GM06990 (cell line): Measurements from ENCODE around the gene NDUFB7.
A peak's percentile ranks its signal among the peaks of the same experiment; 100 is the strongest.

Experiments
- DNase-seq: peaks from one replicate; pipeline ENCODE4 v3.0.0-alpha.2; 2011; ENCODE audit not compliant: insufficient read length; ENCODE audit errors: extremely low read depth
- H3K27me3 ChIP-seq: replicated peaks from 2 replicates; pipeline ENCODE4 v1.6.0; 2011; ENCODE audit warnings: low read length; ENCODE audit not compliant: control insufficient read depth, insufficient read depth
- H3K36me3 ChIP-seq: 2 replicates; pipeline ENCODE4 v1.5.1; 2011; ENCODE audit warnings: low read length; ENCODE audit not compliant: control insufficient read depth, insufficient read depth
- H3K4me3 ChIP-seq: replicated peaks from 2 replicates; pipeline ENCODE4 v1.5.1; 2011; ENCODE audit warnings: low read depth, mild to moderate bottlenecking, control low read depth, low read length
- TF ChIP-seq, protein P1 (sequence below): IDR thresholded peaks from 2 replicates; pipeline ENCODE4 v1.5.1; 2011; ENCODE audit warnings: low read length, control low read depth, mild to moderate bottlenecking, inconsistent platforms; ENCODE audit not compliant: insufficient read depth, poor library complexity, severe bottlenecking

Gene NDUFB7

DNA sequence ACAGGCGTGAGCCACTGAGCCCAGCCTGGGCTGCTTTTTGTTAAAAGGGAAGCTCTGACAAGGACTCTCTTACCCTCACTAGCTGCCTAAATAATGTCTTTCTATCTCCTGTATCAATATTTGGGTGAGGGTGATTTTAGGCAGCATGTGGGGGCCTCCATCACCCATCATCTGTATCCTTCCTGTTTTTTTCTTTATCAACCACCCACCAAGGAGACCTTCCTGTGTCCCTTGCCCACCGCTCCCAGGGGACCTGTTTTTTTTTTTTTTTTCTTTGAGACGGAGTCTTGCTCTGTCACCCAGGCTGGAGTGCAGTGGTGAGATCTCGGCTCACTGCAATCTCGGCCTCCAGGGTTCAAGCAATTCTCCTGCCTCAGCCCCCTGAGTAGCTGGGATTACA lies 5.4 kb upstream of the NDUFB7 start:
- Histone ChIP-seq H3K27me3 (no peaks in the 10 kb centered on the region), H3K36me3 (no peaks in the 10 kb centered on the region), H3K4me3 (no peak overlapping the region)
- TF ChIP-seq, protein P1, sequence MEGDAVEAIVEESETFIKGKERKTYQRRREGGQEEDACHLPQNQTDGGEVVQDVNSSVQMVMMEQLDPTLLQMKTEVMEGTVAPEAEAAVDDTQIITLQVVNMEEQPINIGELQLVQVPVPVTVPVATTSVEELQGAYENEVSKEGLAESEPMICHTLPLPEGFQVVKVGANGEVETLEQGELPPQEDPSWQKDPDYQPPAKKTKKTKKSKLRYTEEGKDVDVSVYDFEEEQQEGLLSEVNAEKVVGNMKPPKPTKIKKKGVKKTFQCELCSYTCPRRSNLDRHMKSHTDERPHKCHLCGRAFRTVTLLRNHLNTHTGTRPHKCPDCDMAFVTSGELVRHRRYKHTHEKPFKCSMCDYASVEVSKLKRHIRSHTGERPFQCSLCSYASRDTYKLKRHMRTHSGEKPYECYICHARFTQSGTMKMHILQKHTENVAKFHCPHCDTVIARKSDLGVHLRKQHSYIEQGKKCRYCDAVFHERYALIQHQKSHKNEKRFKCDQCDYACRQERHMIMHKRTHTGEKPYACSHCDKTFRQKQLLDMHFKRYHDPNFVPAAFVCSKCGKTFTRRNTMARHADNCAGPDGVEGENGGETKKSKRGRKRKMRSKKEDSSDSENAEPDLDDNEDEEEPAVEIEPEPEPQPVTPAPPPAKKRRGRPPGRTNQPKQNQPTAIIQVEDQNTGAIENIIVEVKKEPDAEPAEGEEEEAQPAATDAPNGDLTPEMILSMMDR, result no peak
- no peak for DNase-seq

DNA sequence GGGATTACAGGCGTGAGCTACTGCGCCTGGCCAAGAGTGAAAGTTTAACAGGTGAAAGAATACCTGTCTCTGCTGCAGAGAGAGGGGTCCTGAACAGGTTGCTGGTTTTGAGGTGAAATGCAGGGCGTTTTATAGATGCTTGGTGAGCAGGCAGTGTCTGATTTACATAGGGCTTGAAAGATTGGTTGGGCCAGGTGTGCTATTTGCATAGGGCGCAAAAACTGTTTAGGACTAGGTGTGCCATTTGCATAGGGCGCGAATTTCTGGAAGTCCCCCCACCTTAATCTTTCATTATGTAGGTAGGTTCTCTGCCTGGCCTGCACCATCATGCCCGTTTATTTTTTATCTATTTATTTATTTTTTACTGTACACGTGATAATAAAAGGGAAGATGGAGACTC lies 4.5 kb upstream of the NDUFB7 start:
- Histone ChIP-seq H3K27me3 (no peaks in the 10 kb centered on the region), H3K36me3 (no peaks in the 10 kb centered on the region), H3K4me3 (no peak overlapping the region)
- no peak for DNase-seq
- TF ChIP-seq, protein P1, result no peak

DNA sequence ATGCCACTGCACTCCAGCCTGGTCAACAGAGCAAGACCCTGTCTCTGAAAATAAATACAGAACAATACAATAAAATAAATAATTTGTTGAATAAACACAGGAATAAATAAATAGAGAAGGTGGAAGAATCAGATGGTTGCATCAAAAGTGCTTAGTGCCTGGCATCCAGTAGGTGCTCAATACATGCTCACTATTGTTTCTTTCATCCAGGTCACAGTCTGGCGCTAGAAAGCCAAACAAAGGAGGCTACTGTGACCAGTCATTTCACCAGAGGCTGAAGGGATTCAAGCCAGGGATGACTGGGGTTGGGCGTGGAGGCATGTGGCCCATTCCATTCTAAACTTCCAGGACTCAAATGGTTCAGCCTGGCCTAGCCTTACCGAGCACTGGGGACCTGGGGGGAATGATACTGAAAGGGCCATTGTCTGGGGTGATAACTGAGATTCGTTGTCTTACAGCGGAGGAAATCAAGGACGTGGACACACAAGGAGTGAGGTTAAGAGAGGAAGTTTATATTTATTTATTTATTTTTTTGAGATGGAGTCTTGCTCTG lies 3.6 kb upstream of the NDUFB7 start:
- TF ChIP-seq, protein P1, result no peak
- no peaks in the 10 kb centered on the region for H3K27me3 ChIP-seq
- H3K4me3 ChIP-seq, result no peak overlapping the region
- H3K36me3 ChIP-seq, result no peaks in the 10 kb centered on the region
- DNase-seq, result no peak

DNA sequence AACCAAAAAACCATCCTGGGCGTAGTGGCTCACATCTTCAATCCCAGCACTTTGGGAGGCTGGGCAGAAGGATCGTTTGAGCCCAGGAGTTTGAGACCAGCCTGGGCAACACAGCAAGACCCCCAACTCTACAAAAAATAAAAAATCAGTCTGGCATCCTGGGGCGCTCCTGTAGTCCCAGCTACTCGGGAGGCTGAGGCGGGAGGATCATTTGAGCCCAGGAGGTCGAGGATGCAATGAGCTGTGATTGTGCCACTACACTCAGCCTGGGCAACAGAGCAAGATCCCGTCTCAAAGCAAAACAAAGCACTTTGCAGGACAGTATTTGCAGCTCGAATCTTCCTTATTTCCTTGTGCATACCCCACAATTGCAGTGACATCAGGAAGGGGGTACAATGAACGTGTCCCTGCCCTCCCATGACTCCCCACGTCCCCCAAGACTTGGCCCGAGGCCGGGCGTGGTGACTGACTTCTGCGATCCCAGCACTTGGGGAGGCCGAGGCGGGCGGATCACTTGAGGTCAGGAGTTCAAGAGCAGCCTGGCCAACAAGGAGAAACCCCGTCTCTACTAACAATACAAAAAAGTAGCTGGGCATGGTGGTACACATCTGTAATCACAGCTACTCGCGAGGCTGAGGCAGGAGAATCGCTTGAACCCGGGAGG lies 870 bp downstream of the NDUFB7 start:
- Histone ChIP-seq H3K36me3 (peaks cover 8% of the 10 kb centered on the region), H3K27me3 (no peaks in the 10 kb centered on the region), H3K4me3 (peak overlapping the region; percentile 93)
- TF ChIP-seq, protein P1, result no peak
- DNase-seq, result no peak

DNA sequence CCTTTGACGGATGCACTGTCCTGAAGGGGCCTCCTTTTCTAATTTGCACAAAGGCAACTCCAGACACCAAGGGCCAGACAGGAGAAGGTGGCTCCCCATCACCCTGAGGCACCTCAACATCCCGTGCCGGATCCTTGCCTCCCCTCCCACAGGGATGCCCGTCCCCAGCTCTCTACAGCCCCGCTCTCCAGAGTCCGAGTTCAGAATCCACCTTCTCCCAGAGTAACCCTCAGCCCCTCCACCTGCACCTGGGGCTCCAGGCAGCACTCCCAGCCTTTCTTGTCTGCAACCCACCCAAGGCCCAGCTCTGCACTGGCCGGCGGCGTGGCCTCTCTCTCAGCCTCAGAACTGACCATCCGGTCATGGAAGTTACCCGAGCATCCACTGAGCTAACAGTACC lies 4.8 kb downstream of the NDUFB7 start:
- Histone ChIP-seq H3K4me3 (no peak overlapping the region), H3K36me3 (peaks cover 9% of the 10 kb centered on the region), H3K27me3 (no peaks in the 10 kb centered on the region)
- TF ChIP-seq, protein P1, result no peak
- no peak for DNase-seq
